Body of pancreas (tissue), 4 donors: Measurements from ENCODE around the gene HYPK. TPM values are rescaled to one million over a fixed set of nuclear protein-coding genes. Genes with fewer than 3 reads are reported as not detected.

Experiments
- ATAC-seq: fragments of 150-250 bp; one replicate; pipeline ENCODE4 v1.9.1; 2016
- DNase-seq, 4 donors: peaks; one replicate each; pipeline ENCODE4 v3.0.0-alpha.2; 2019
- H3K27ac ChIP-seq, 4 donors: fragments of 200-600 bp; sonication (generic); 1 replicate in 3 of 4; 2 replicates in 1 of 4; pipeline versions ENCODE4 v1.5.1 to v1.6.1; 2016 to 2019; ENCODE audit warnings: mild to moderate bottlenecking in 1 of 4, mixed read lengths in 1 of 4, moderate library complexity in 1 of 4
- H3K27me3 ChIP-seq, 2 donors: fragments of 200-600 bp; sonication (generic); one replicate each; pipeline ENCODE4 v1.6.0; 2016; ENCODE audit warnings: mild to moderate bottlenecking in 1 of 2
- H3K36me3 ChIP-seq, 2 donors: fragments of 200-600 bp; sonication (generic); replicated peaks in 1 of 2; 2 replicates each; pipeline ENCODE4 v1.5.1; 2016; ENCODE audit warnings: low read depth in 2 of 2; ENCODE audit not compliant: insufficient read depth in 1 of 2
- H3K4me1 ChIP-seq: fragments of 200-600 bp; sonication (generic); one replicate; pipeline ENCODE4 v1.6.0; 2016
- H3K4me3 ChIP-seq, 2 donors: fragments of 200-600 bp; sonication (generic); 1 replicate in 1 of 2; 2 replicates in 1 of 2; pipeline ENCODE4 v1.5.1; 2016 to 2019
- H3K9me3 ChIP-seq, 3 donors: fragments of 200-600 bp; sonication (generic); 1 replicate in 2 of 3; 2 replicates in 1 of 3; pipeline ENCODE4 v1.5.1; 2016
- CTCF ChIP-seq, 7 experiments: fragments of 450-650 bp in 4 of 7; fragments of 200-600 bp in 3 of 7; sonication (generic) in 3 of 7; IDR thresholded peaks; one replicate each; pipeline ENCODE4 v1.5.1; 2016 to 2019; ENCODE audit warnings: antibody characterized with exemption in 7 of 7
- POLR2A ChIP-seq, 3 donors: fragments of 450-650 bp; IDR thresholded peaks; one replicate each; pipeline ENCODE4 v1.6.1; 2016; ENCODE audit warnings: antibody characterized with exemption in 3 of 3, mild to moderate bottlenecking in 2 of 3
- WGBS, 2 donors: methylation state at CpG; one replicate each; pipeline ENCODE4 v1.1.5; 2017; 5-methylcytosine and 5-hydroxymethylcytosine counted together
- intact Hi-C: fragments of 100-400 bp; cut with DNase I; formaldehyde crosslinking; loops from one replicate; pipeline ENCODE4 v1.15.1; 2023
- microRNA counts, 2 donors: library from miRNA; unstranded; fragments of <30 nt; microRNA quantifications; one replicate each; lab custom pipeline; 2017
- microRNA-seq, 2 donors: library from miRNA; unstranded; fragments of <30 nt; microRNA quantifications; one replicate each; pipeline ENCODE4, GENCODE V29; 2016; ENCODE audit warnings: borderline number of aligned reads in 2 of 2, borderline replicate concordance in 2 of 2
- small RNA-seq: library from RNA; depleted of rRNA; stranded (forward); fragments of <200 nt; gene quantifications from one replicate; pipeline ENCODE3, GENCODE V24; 2016
- total RNA-seq, 2 donors: library from RNA; depleted of rRNA; stranded (reverse); fragments of >200 nt; gene quantifications; one replicate each; pipeline ENCODE4 v1.1.0, GENCODE V29; 2016

Gene HYPK
- total RNA-seq, 2 donors from 2014 or later, result 13.2 to 52.9 TPM

GRCh38 chr15:43845421-43845820, 45.0 kb downstream of the HYPK start:
- DNase-seq (no peak), ATAC-seq (no peak)
- no peaks in the 10 kb centered on the region for H3K27me3 ChIP-seq
- intact Hi-C loops, result no loop called here
- no peak overlapping the region for H3K4me3 ChIP-seq
- H3K27ac ChIP-seq, result no peak overlapping the region
- TF ChIP-seq CTCF (IDR thresholded peaks at IDR 0.05) (no peak), POLR2A (IDR thresholded peaks at IDR 0.05) (no peak)
- no peaks in the 10 kb centered on the region for H3K9me3 ChIP-seq
- no peaks in the 10 kb centered on the region for H3K4me1 ChIP-seq
- no peaks in the 10 kb centered on the region for H3K36me3 ChIP-seq

GRCh38 chr15:43851251-43851650, 50.9 kb downstream of the HYPK start:
- H3K27ac ChIP-seq, result no peak overlapping the region
- H3K4me3 ChIP-seq, result no peak overlapping the region
- DNase-seq, result no peak
- intact Hi-C loops, result no loop called here
- H3K9me3 ChIP-seq, result no peaks in the 10 kb centered on the region
- ATAC-seq, result no peak
- no peak for TF ChIP-seq POLR2A (IDR thresholded peaks at IDR 0.05)
- no peak for TF ChIP-seq CTCF (IDR thresholded peaks at IDR 0.05)
- WGBS, 2 donors, result 94 to 98% methylated on average over 3 of the region's 3 CpGs
- peaks cover 0 to 2% of the 10 kb centered on the region in 2 donors for H3K36me3 ChIP-seq
- H3K4me1 ChIP-seq, result no peaks in the 10 kb centered on the region
- no peaks in the 10 kb centered on the region for H3K27me3 ChIP-seq

- 97 to 100% methylated on average over 4 of the region's 4 CpGs for WGBS, 2 donors
- no peaks in the 10 kb centered on the region for H3K9me3 ChIP-seq
- intact Hi-C loops, result no loop called here
- H3K27me3 ChIP-seq, result no peaks in the 10 kb centered on the region
- H3K4me1 ChIP-seq, result no peaks in the 10 kb centered on the region
- DNase-seq (no peak), ATAC-seq (no peak)
- no peak overlapping the region for H3K27ac ChIP-seq
- peaks cover 0 to 2% of the 10 kb centered on the region in 2 donors for H3K36me3 ChIP-seq
- TF ChIP-seq POLR2A (IDR thresholded peaks at IDR 0.05) (no peak), CTCF (IDR thresholded peaks at IDR 0.05) (no peak)
- no peak overlapping the region for H3K4me3 ChIP-seq
These were observed 52.2 kb downstream of the HYPK start for GRCh38 chr15:43852607-43853006.

MicroRNAs within 50 kb of the gene (microRNA counts, 767-probe panel; counts per million panel counts)
- 0 to 736 counts per million in 2 donors for microRNA hsa-miR-1282 (lab: Ali Mortazavi, UCI)

Small RNA genes within 50 kb of the gene (microRNA-seq; reads per million reads assigned to microRNA genes)
- gene MIR1282, result 0 reads per million in 2 donors

Small RNA genes within 50 kb of the gene (small RNA-seq; reads per million reads assigned to genes)
- not detected for gene MIR1282

Other genes starting within 250 kb of the HYPK start
- 10 to 100 TPM; 22.1 to 27.0 TPM for gene PPIP5K1, start 210.4 kb upstream of the HYPK start, total RNA-seq
- gene CKMT1B, start 206.6 kb upstream of the HYPK start, total RNA-seq, result 10 to 100 TPM in 1 of 2 donors, 1 to 10 TPM in 1; 5.9 to 13.5 TPM
- gene STRC, start 181.8 kb upstream of the HYPK start, total RNA-seq, result under 1 TPM in 1 of 2 donors, not detected in 1; 0.66 TPM
- gene CATSPER2, start 151.8 kb upstream of the HYPK start, total RNA-seq, result 10 to 100 TPM in 1 of 2 donors, 1 to 10 TPM in 1; 8.3 to 16.2 TPM
- gene CKMT1A, start 106.7 kb upstream of the HYPK start, total RNA-seq, result 1 to 10 TPM in 1 of 2 donors, not detected in 1; 2.6 TPM
- 10 to 100 TPM; 80.7 to 89.3 TPM for gene PDIA3, start 54.2 kb upstream of the HYPK start, total RNA-seq
- 10 to 100 TPM in 1 of 2 donors, 1 to 10 TPM in 1; 4.9 to 29.1 TPM for gene ELL3, start 23.6 kb upstream of the HYPK start, total RNA-seq
- 100 to 1,000 TPM; 190 to 818 TPM for gene SERF2, start 8.3 kb upstream of the HYPK start, total RNA-seq
- gene SERINC4, start 379 bp upstream of the HYPK start, total RNA-seq, result not detected
- gene MFAP1, start 24.1 kb downstream of the HYPK start, total RNA-seq, result 1 to 10 TPM; 1.6 to 9.9 TPM
- 1 to 10 TPM; 6.2 to 6.9 TPM for gene WDR76, start 26.4 kb downstream of the HYPK start, total RNA-seq